GM18499 (cell line): ENCODE measurements around the gene BANF2.
A peak's percentile ranks its signal among the peaks of the same experiment; 100 is the strongest.

Experiments
- ATAC-seq: cut with Tn5 transposase; IDR thresholded peaks from one replicate; pipeline ENCODE4 v1.9.1; 2021; ENCODE audit warnings: moderate number of reproducible peaks; ENCODE audit not compliant: insufficient read depth, unreplicated experiment

Gene BANF2

GRCh38 chr20:17681726-17682102 lies 18.1 kb upstream of the BANF2 start:
- no peak for ATAC-seq

- peak; percentile 59 for ATAC-seq
Observed at GRCh38 chr20:17682103-17682888, 17.5 kb upstream of the BANF2 start, which contains the start of gene RRBP1. Gene RRBP1 (minus strand): TSS chr20:17682242. CDS start chr20:17660507, 21,735 bp downstream.

GRCh38 chr20:17682889-17683198 lies 16.9 kb upstream of the BANF2 start:
- no peak for ATAC-seq

GRCh38 chr20:17683218-17684076 lies 16.3 kb upstream of the BANF2 start:
- ATAC-seq = no peak

GRCh38 chr20:17684077-17684888 lies 15.5 kb upstream of the BANF2 start:
- ATAC-seq = no peak

GRCh38 chr20:17685168-17685567 lies 14.6 kb upstream of the BANF2 start:
- ATAC-seq = no peak

GRCh38 chr20:17687800-17688199 lies 12.0 kb upstream of the BANF2 start:
- ATAC-seq = no peak

- no peak for ATAC-seq
Observed at GRCh38 chr20:17688965-17689364, 10.8 kb upstream of the BANF2 start.

- ATAC-seq = no peak
Observed at GRCh38 chr20:17690144-17690543, 9.6 kb upstream of the BANF2 start.

GRCh38 chr20:17691758-17692157 lies 8.0 kb upstream of the BANF2 start:
- ATAC-seq = no peak

GRCh38 chr20:17693444-17694001 lies 6.2 kb upstream of the BANF2 start:
- ATAC-seq = no peak

- ATAC-seq = no peak
Observed at GRCh38 chr20:17694767-17695166, 5.0 kb upstream of the BANF2 start.

- ATAC-seq = no peak
Observed at GRCh38 chr20:17696287-17696686, 3.5 kb upstream of the BANF2 start.

GRCh38 chr20:17697171-17697570 lies 2.6 kb upstream of the BANF2 start:
- ATAC-seq = no peak

GRCh38 chr20:17698384-17698783 lies 1.4 kb upstream of the BANF2 start:
- ATAC-seq = no peak

GRCh38 chr20:17700637-17701036 lies 871 bp downstream of the BANF2 start:
- no peak for ATAC-seq

GRCh38 chr20:17701826-17702225 lies 2.1 kb downstream of the BANF2 start:
- ATAC-seq = no peak

- ATAC-seq = no peak
Observed at GRCh38 chr20:17704589-17705317, 5.0 kb downstream of the BANF2 start.

- ATAC-seq = no peak
Observed at GRCh38 chr20:17705916-17706315, 6.2 kb downstream of the BANF2 start.

- ATAC-seq = no peak
Observed at GRCh38 chr20:17706632-17707031, 6.9 kb downstream of the BANF2 start.
